Keratinocyte (primary cell): ENCODE results near the gene PFKM. TPM values are rescaled to one million over a fixed set of nuclear protein-coding genes. Genes with fewer than 3 reads are reported as not detected.

Source experiments
- DNase-seq: peaks from one replicate; pipeline ENCODE4 v3.0.0-alpha.2; 2011; ENCODE audit warnings: low read depth, missing footprints, low spot score
- FAIRE-seq: peaks from 2 replicates; lab custom pipeline; 2011; peaks lifted over from hg19 to GRCh38; lab: Jason Lieb, UNC
- H2AFZ ChIP-seq: 2 replicates; pipeline ENCODE4 v1.6.0; 2012; ENCODE audit warnings: low read length, control low read depth, inconsistent platforms; ENCODE audit not compliant: control insufficient read depth
- H3K27ac ChIP-seq: 2 replicates; pipeline ENCODE4 v1.5.1; 2011; ENCODE audit warnings: low read length; ENCODE audit not compliant: control insufficient read depth, insufficient read depth
- H3K27me3 ChIP-seq: 3 replicates; pipeline ENCODE4 v1.6.0; 2011; ENCODE audit warnings: low read length; ENCODE audit not compliant: control insufficient read depth, insufficient read depth; ENCODE audit errors: extremely low read depth
- H3K36me3 ChIP-seq, 2 experiments: 2 replicates in 1 of 2; 3 replicates in 1 of 2; pipeline ENCODE4 v1.5.1; 2011; ENCODE audit warnings: low read length in 2 of 2, mild to moderate bottlenecking in 1 of 2; ENCODE audit not compliant: control insufficient read depth in 2 of 2, insufficient read depth in 2 of 2; ENCODE audit errors: extremely low read depth in 1 of 2
- H3K4me1 ChIP-seq: 3 replicates; pipeline ENCODE4 v1.5.1; 2011; ENCODE audit warnings: low read length; ENCODE audit not compliant: control insufficient read depth, insufficient read depth; ENCODE audit errors: extremely low read depth
- H3K4me2 ChIP-seq: 3 replicates; pipeline ENCODE4 v1.6.0; 2011; ENCODE audit warnings: low read depth, low read length; ENCODE audit not compliant: control insufficient read depth, insufficient read depth; ENCODE audit errors: extremely low read depth
- H3K4me3 ChIP-seq, 3 experiments: fragments of 200-600 bp in 1 of 3; sonication (generic) in 1 of 3; 2 replicates in 2 of 3; 3 replicates in 1 of 3; pipeline ENCODE4 v1.5.1; 2011 to 2016; ENCODE audit warnings: low read length in 3 of 3, mild to moderate bottlenecking in 3 of 3, control low read depth in 2 of 3, inconsistent platforms in 1 of 3, low read depth in 1 of 3, mixed read lengths in 1 of 3, mixed run types in 1 of 3, moderate library complexity in 1 of 3; ENCODE audit not compliant: control insufficient read depth in 2 of 3, insufficient read depth in 2 of 3; ENCODE audit errors: extremely low read depth in 1 of 3
- H3K79me2 ChIP-seq: 2 replicates; pipeline ENCODE4 v1.6.0; 2012; ENCODE audit warnings: low read length; ENCODE audit not compliant: control insufficient read depth, insufficient read depth
- H3K9ac ChIP-seq: 3 replicates; pipeline ENCODE4 v1.6.0; 2011; ENCODE audit warnings: low read length; ENCODE audit not compliant: control insufficient read depth, insufficient read depth; ENCODE audit errors: extremely low read depth
- H3K9me1 ChIP-seq: 3 replicates; pipeline ENCODE4 v1.6.0; 2011; ENCODE audit warnings: low read length; ENCODE audit not compliant: control insufficient read depth, insufficient read depth; ENCODE audit errors: extremely low read depth
- H3K9me3 ChIP-seq: 2 replicates; pipeline ENCODE4 v1.5.1; 2012; ENCODE audit warnings: low read depth, low read length; ENCODE audit not compliant: control insufficient read depth
- H4K20me1 ChIP-seq: 3 replicates; pipeline ENCODE4 v1.6.0; 2011; ENCODE audit warnings: low read length; ENCODE audit not compliant: control insufficient read depth, insufficient read depth; ENCODE audit errors: extremely low read depth
- EZH2 ChIP-seq: IDR thresholded peaks from one replicate; pipeline ENCODE4 v1.6.1; 2012; ENCODE audit warnings: inconsistent platforms, mild to moderate bottlenecking, low read length, moderate library complexity
- dilution Hi-C: fragments of 300-500 bp; cut with MboI; formaldehyde crosslinking; loops from one replicate; pipeline ENCODE4 v1.7.0; 2020; ENCODE audit warnings: low sequenced_read_pairs; ENCODE audit not compliant: extremely low pct_ligation_motif_present
- polyA plus RNA-seq, 5 experiments: library from polyadenylated mRNA; depleted of rRNA in 3 of 5; stranded (reverse) in 3 of 5; stranded (forward) in 1 of 5; unstranded in 1 of 5; fragments of >200 nt; gene quantifications; 1 replicate in 1 of 5; 2 replicates in 3 of 5; 3 replicates in 1 of 5; pipeline versions ENCODE4 v1.2.1 to v1.2.3, GENCODE V29; 2011 to 2012; ENCODE audit warnings: missing spikeins in 2 of 5, low read depth in 1 of 5, low replicate concordance in 1 of 5
- TF ChIP-seq, protein P1 (sequence below), 3 experiments: IDR thresholded peaks in 1 of 3; conservative IDR thresholded peaks in 1 of 3; optimal IDR thresholded peaks in 1 of 3; 2 replicates in 2 of 3; 3 replicates in 1 of 3; pipeline versions ENCODE3 to v1.5.1; 2011; ENCODE audit warnings: low read length in 3 of 3, mild to moderate bottlenecking in 3 of 3, moderate library complexity in 2 of 3, control low read depth in 1 of 3, inconsistent platforms in 1 of 3; ENCODE audit not compliant: insufficient read depth in 2 of 3; ENCODE audit errors: extremely low read depth in 1 of 3

The PFKM gene
- polyA plus RNA-seq, 1 donor (not counting 4 experiments of a cell fraction or from before 2014, with no cell fraction given): 67.9 TPM

- Histone ChIP-seq H3K27me3 (no peaks in the 10 kb centered on the region), H3K27ac (no peak overlapping the region), H3K79me2 (no peaks in the 10 kb centered on the region), H3K9me1 (peaks cover 2% of the 10 kb centered on the region), H4K20me1 (no peaks in the 10 kb centered on the region), H3K4me2 (no peak overlapping the region), H3K36me3 (peaks cover 0 to 5% of the 10 kb centered on the region in 2 experiments), H3K4me3 (no peak overlapping the region), H3K4me1 (peaks cover 5% of the 10 kb centered on the region), H3K9ac (no peak overlapping the region), H2AFZ (no peak overlapping the region), H3K9me3 (no peaks in the 10 kb centered on the region)
- FAIRE-seq: no peak
- no peak for DNase-seq
- dilution Hi-C loops: no loop called here
- TF ChIP-seq, protein P1, sequence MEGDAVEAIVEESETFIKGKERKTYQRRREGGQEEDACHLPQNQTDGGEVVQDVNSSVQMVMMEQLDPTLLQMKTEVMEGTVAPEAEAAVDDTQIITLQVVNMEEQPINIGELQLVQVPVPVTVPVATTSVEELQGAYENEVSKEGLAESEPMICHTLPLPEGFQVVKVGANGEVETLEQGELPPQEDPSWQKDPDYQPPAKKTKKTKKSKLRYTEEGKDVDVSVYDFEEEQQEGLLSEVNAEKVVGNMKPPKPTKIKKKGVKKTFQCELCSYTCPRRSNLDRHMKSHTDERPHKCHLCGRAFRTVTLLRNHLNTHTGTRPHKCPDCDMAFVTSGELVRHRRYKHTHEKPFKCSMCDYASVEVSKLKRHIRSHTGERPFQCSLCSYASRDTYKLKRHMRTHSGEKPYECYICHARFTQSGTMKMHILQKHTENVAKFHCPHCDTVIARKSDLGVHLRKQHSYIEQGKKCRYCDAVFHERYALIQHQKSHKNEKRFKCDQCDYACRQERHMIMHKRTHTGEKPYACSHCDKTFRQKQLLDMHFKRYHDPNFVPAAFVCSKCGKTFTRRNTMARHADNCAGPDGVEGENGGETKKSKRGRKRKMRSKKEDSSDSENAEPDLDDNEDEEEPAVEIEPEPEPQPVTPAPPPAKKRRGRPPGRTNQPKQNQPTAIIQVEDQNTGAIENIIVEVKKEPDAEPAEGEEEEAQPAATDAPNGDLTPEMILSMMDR (optimal IDR thresholded peaks at IDR 0.05 in 1 of 3, IDR thresholded peaks at IDR 0.05 in 1 of 3, conservative IDR thresholded peaks at IDR 0.05 in 1 of 3; ENCODE audit: extremely low read depth in 1 of 3, insufficient read depth in 2 of 3, low read length in 3 of 3): no peak
- TF ChIP-seq EZH2: no peak
Observed at GRCh38 chr12:48070731-48071130, 48.4 kb upstream of the PFKM start.

GRCh38 chr12:48071808-48072207, 47.4 kb upstream of the PFKM start:
- H3K9ac ChIP-seq: no peak overlapping the region
- DNase-seq: no peak
- no peak overlapping the region for H3K27ac ChIP-seq
- no peak overlapping the region for H3K4me2 ChIP-seq
- dilution Hi-C loops: no loop called here
- H4K20me1 ChIP-seq: no peaks in the 10 kb centered on the region
- peaks cover 2% of the 10 kb centered on the region for H3K9me1 ChIP-seq
- H2AFZ ChIP-seq: no peak overlapping the region
- H3K4me1 ChIP-seq: peaks cover 5% of the 10 kb centered on the region
- H3K27me3 ChIP-seq: no peaks in the 10 kb centered on the region
- no peak for FAIRE-seq
- TF ChIP-seq, protein P1 (optimal IDR thresholded peaks at IDR 0.05 in 1 of 3, IDR thresholded peaks at IDR 0.05 in 1 of 3, conservative IDR thresholded peaks at IDR 0.05 in 1 of 3; ENCODE audit: extremely low read depth in 1 of 3, insufficient read depth in 2 of 3, low read length in 3 of 3): no peak
- TF ChIP-seq EZH2: no peak
- H3K79me2 ChIP-seq: no peaks in the 10 kb centered on the region
- H3K4me3 ChIP-seq: no peak overlapping the region
- peaks cover 0 to 5% of the 10 kb centered on the region in 2 experiments for H3K36me3 ChIP-seq
- H3K9me3 ChIP-seq: no peaks in the 10 kb centered on the region
